AG09309 (cell line): ENCODE measurements around the gene BMAL1.
A peak's percentile ranks its signal among the peaks of the same experiment; 100 is the strongest.

Experiments used
- DNase-seq: peaks from one replicate; pipeline ENCODE4 v3.0.0-alpha.2; 2010; ENCODE audit warnings: low read depth
- H3K4me3 ChIP-seq: 2 replicates; pipeline ENCODE4 v1.5.1; 2011; ENCODE audit warnings: mild to moderate bottlenecking, low read depth, low read length, moderate library complexity; ENCODE audit not compliant: control insufficient read depth
- CTCF ChIP-seq: IDR thresholded peaks from 2 replicates; pipeline ENCODE4 v1.5.1; 2011; ENCODE audit warnings: mild to moderate bottlenecking, low read depth, low read length, inconsistent platforms; ENCODE audit not compliant: insufficient read depth, control insufficient read depth; ENCODE audit errors: missing control alignments

Gene BMAL1

GRCh38 chr11:13349046-13349445, 71.5 kb downstream of the BMAL1 start:
- DNase-seq: no peak
- no peak overlapping the region for H3K4me3 ChIP-seq
- TF ChIP-seq CTCF: no peak

GRCh38 chr11:13349581-13349980, 72.0 kb downstream of the BMAL1 start:
- no peak overlapping the region for H3K4me3 ChIP-seq
- TF ChIP-seq CTCF: no peak
- DNase-seq: no peak

GRCh38 chr11:13352711-13353110, 75.1 kb downstream of the BMAL1 start:
- DNase-seq: no peak
- TF ChIP-seq CTCF: no peak
- H3K4me3 ChIP-seq: no peak overlapping the region

GRCh38 chr11:13354335-13354734, 76.7 kb downstream of the BMAL1 start:
- TF ChIP-seq CTCF: peak; percentile 39
- H3K4me3 ChIP-seq: no peak overlapping the region
- DNase-seq: no peak

GRCh38 chr11:13355191-13355590, 77.6 kb downstream of the BMAL1 start:
- DNase-seq: no peak
- H3K4me3 ChIP-seq: no peak overlapping the region
- no peak for TF ChIP-seq CTCF

GRCh38 chr11:13357232-13357631, 79.6 kb downstream of the BMAL1 start:
- DNase-seq: no peak
- no peak for TF ChIP-seq CTCF
- no peak overlapping the region for H3K4me3 ChIP-seq
